GM13977 (cell line): ENCODE data around the gene FBXO47.
"Not testable (repeated sequence)": the region's sequence is repeated elsewhere in the genome, so short reads cannot be mapped to it uniquely, and the experiment has no call there.

Experiments
- DNase-seq: peaks from one replicate; pipeline ENCODE4 v3.0.0; 2012; ENCODE audit warnings: low spot score
- in situ Hi-C: fragments of 300-500 bp; cut with MboI; formaldehyde crosslinking; loops from one replicate; pipeline ENCODE4 v1.12.0; 2022; ENCODE audit warnings: low sequenced_read_pairs, low pct_unique_long_range_greater_than_20kb, mixed read lengths, inconsistent platforms; ENCODE audit not compliant: unreplicated experiment
- TF ChIP-seq, protein P1 (sequence below): IDR thresholded peaks from 2 replicates; pipeline ENCODE4 v1.5.1; 2012; ENCODE audit warnings: mild to moderate bottlenecking, control low read depth; ENCODE audit not compliant: insufficient read depth; ENCODE audit errors: extremely low read depth, missing control alignments

Gene FBXO47

GRCh38 chr17:38916771-38917170 is 50.4 kb downstream of the FBXO47 start:
- in situ Hi-C loops = no loop called here
- TF ChIP-seq, protein P1, sequence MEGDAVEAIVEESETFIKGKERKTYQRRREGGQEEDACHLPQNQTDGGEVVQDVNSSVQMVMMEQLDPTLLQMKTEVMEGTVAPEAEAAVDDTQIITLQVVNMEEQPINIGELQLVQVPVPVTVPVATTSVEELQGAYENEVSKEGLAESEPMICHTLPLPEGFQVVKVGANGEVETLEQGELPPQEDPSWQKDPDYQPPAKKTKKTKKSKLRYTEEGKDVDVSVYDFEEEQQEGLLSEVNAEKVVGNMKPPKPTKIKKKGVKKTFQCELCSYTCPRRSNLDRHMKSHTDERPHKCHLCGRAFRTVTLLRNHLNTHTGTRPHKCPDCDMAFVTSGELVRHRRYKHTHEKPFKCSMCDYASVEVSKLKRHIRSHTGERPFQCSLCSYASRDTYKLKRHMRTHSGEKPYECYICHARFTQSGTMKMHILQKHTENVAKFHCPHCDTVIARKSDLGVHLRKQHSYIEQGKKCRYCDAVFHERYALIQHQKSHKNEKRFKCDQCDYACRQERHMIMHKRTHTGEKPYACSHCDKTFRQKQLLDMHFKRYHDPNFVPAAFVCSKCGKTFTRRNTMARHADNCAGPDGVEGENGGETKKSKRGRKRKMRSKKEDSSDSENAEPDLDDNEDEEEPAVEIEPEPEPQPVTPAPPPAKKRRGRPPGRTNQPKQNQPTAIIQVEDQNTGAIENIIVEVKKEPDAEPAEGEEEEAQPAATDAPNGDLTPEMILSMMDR = no peak
- no peak for DNase-seq

DNA sequence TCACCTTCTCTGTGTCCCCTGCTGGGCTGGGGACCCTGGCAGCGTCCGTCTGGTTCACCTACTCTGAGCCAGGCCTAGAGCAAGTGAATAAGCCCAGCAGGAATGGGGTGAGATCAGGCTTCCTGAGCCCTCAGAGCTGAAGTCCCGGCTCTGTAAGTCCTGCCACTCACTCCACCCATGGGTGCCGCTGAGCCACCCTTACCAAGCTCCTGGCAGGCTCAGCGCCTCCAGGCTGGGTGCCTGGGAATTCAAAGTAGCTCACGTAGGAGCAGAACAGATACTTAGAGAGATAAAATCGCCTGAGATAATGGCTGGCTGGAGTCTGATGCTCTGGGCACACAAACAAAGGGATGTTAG is 51.6 kb downstream of the FBXO47 start:
- TF ChIP-seq, protein P1 = no peak
- DNase-seq = no peak
- in situ Hi-C loops = no loop called here

GRCh38 chr17:38914741-38915638 is 52.2 kb downstream of the FBXO47 start:
- DNase-seq = no peak
- TF ChIP-seq, protein P1 = no peak
- in situ Hi-C loops = no loop called here

- TF ChIP-seq, protein P1 = no peak
- in situ Hi-C loops = no loop called here
- DNase-seq = no peak
Measured at GRCh38 chr17:38912221-38912813, 54.9 kb downstream of the FBXO47 start.

GRCh38 chr17:38911731-38912081 is 55.5 kb downstream of the FBXO47 start:
- in situ Hi-C loops, DNase-seq: not testable (repeated sequence)

DNA sequence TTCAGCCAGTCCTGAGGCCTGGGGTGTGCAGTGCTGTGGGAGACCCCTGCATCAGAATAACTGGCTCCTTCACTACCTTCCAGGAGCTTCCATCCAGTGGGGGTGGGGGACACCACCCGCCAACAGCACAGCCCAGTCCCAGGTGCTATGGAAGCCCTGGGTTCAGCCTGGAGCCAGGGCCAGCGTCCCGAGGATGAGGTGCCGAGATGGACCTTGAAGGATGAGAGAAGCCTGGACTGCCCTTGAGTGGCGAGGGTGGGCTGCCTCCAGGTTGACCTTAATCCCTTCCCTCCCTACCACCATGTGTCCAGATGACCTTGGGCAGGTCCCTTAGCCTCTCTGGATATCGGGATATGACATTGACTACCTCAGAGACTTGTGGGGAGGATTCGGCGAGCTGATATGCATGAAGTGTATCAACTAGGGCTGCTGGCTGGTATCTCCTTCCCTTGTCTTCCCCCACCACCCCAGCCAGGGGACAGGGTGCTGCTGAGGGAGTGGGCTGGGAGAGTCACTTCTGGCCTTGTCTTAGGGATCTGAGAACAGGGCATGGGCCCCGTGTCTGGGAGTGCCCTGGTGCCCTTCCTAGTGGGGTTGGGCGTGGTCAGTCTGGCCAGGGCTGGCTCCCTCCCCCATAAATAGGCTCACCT is 56.0 kb downstream of the FBXO47 start:
- TF ChIP-seq, protein P1 = no peak
- in situ Hi-C loops = no loop called here
- no peak for DNase-seq

DNA sequence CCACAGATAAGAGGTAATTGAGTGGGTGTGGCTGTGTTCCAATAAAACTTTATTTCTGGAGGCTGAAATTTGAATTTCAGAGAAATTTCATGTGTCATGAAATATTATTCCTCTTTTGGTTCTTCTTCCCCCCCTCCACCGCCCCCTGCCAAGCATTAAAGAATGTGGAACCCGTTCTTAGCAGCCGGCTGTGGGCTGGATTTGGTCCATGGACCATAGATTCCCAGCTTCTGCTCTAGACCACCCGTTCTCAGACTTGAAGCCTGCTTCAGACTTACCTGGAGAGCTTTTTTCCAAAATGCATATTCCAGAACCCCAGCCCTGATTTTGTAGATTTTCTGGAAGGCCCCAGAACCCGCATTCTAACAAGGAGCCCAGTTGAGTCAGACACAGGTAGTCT is 56.9 kb downstream of the FBXO47 start:
- in situ Hi-C loops = no loop called here

More for the DNA sequence above, 56.9 kb downstream of the FBXO47 start:
- DNase-seq = no peak
- TF ChIP-seq, protein P1 = no peak
